HG02970 (cell line): ENCODE data around the gene ZNF784.
A peak's percentile ranks its signal among the peaks of the same experiment; 100 is the strongest.

Experiments
- ATAC-seq: cut with Tn5 transposase; IDR thresholded peaks from one replicate; pipeline ENCODE4 v1.9.1; 2021; ENCODE audit warnings: mild to moderate bottlenecking, moderate library complexity, moderate number of reproducible peaks; ENCODE audit not compliant: unreplicated experiment, low FRiP score

ZNF784 gene

GRCh38 chr19:55624109-55625003 lies at the start of gene ZNF784:
Gene ZNF784, minus strand, starts transcription at chr19:55624566. Its CDS starts 5 bp downstream, at chr19:55624561.
- peak; percentile 59 for ATAC-seq

DNA sequence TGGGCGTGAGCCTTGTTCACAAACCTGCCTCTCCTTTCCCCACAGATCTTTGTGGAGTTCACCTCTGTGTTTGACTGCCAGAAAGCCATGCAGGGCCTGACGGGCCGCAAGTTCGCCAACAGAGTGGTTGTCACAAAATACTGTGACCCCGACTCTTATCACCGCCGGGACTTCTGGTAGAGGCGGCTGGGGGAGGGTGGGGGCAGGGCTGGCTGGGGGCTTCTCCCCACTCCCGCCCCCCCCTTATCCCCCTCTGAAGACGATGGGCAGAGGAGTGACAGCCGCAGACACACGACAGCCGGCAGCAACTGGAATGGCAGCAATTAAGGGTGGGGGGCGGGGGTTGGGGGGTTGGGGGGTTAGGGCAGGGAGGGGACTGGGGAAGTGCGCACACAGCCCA lies 49.5 kb upstream of the ZNF784 start:
- no peak for ATAC-seq

GRCh38 chr19:55673465-55673864 lies 49.1 kb upstream of the ZNF784 start:
- no peak for ATAC-seq

DNA sequence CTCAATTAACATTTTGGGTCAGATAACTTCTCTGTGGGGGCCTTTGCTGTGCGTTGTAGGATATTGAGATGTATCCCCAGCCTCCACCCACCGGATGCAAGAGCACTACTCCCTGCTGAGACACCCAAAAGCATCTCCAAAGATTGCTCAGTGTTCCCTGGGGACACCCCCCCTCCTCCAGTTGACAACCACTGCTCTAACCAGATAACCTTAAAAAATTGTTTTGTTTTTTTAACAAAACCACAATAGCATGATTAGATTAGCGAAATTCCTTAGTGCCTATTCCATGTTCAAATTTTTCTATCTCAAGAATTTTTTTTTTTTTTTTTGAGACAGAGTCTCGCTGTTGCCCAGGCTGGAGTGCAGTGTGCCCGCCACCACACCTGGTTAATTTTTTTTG lies 48.1 kb upstream of the ZNF784 start:
- ATAC-seq: no peak

DNA sequence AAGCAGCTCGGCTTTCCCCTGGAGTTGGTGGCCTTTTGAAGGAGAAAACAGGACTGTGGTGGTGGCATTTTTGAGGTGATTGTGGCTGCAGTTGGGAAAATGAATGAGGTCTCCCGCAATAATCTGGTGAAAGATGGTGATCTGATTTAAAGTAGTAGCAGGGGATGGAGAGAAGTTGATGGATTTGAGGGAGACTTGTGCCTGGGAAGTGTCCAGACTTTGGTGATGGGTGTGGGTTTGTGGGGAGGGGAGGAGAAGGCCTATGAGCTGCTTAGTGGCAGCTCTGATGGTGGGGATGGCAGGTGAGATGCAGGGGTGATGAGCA lies 46.6 kb upstream of the ZNF784 start:
- ATAC-seq: no peak

- no peak for ATAC-seq
Observed at GRCh38 chr19:55670280-55671053, 46.1 kb upstream of the ZNF784 start.

- no peak for ATAC-seq
Observed at GRCh38 chr19:55669418-55670279, 45.3 kb upstream of the ZNF784 start.

GRCh38 chr19:55668603-55669348 lies 44.4 kb upstream of the ZNF784 start:
- no peak for ATAC-seq

GRCh38 chr19:55667958-55668357 lies 43.6 kb upstream of the ZNF784 start:
- no peak for ATAC-seq

GRCh38 chr19:55667511-55667910 lies 43.1 kb upstream of the ZNF784 start:
- no peak for ATAC-seq

DNA sequence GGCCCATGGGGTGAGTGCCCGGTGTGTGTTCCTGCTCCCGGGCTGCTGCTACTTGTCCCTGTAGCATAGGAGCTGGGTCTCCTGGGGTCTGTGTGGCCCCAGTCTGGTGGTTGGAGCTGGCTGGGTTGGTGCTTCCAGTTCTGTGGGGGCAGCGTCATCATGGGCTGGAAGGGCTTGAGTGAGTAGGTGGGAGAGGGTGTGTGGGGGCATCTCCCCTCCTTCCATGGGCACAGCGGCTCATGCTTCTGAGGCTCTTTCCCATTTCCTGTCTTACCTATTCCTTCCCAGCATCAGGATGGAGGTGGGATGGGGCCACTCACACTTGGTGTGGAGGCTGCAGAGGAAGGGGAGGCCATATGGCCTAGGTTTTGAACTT lies 42.6 kb upstream of the ZNF784 start:
- ATAC-seq: no peak

GRCh38 chr19:55666343-55667005 lies 42.1 kb upstream of the ZNF784 start:
- ATAC-seq: no peak

- no peak for ATAC-seq
Observed at GRCh38 chr19:55663846-55664536, 39.6 kb upstream of the ZNF784 start.

DNA sequence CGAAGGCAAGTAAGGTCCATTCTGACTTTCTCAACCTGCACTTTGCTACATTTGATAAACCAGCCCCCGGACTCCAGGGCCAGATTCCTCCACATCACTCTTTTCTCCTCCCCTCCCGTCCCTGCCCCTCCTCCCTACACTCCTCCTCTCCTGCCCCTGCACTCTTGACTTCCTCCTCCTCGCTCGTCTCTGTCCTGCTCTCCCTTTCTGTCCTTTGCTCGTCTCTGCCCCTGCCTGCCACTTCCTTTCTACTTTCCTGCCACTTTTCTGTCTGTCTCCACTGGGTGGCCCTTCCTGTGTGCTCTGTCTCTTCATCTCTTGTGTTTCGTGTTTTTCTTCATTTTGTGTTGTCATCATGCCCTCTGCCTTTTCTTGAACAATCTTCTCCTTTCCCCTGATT lies 37.5 kb upstream of the ZNF784 start:
- ATAC-seq: no peak

- ATAC-seq: no peak
Observed at GRCh38 chr19:55660991-55661390, 36.6 kb upstream of the ZNF784 start.

- ATAC-seq: no peak
Observed at GRCh38 chr19:55660404-55660803, 36.0 kb upstream of the ZNF784 start.

DNA sequence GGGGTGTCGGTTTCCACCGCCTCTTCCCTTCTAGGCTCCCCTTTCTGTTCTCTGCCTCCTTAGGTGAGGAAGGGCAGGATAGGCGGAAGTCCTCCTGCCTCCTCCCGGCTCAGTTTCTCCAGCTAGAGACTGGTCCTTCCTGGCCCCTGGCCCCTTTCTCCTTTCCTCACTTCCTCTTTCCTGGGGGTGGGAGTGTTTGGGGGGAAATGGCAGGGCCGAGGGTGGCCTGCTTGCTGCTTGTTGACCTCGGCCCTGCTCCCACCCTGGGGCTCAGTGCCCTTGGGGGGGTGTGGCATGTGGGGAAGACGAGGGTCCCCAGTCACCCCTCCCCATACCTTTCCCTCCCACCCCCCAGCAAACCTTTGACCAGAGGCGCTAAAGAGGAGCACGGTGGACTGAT lies 35.5 kb upstream of the ZNF784 start:
- ATAC-seq: no peak

DNA sequence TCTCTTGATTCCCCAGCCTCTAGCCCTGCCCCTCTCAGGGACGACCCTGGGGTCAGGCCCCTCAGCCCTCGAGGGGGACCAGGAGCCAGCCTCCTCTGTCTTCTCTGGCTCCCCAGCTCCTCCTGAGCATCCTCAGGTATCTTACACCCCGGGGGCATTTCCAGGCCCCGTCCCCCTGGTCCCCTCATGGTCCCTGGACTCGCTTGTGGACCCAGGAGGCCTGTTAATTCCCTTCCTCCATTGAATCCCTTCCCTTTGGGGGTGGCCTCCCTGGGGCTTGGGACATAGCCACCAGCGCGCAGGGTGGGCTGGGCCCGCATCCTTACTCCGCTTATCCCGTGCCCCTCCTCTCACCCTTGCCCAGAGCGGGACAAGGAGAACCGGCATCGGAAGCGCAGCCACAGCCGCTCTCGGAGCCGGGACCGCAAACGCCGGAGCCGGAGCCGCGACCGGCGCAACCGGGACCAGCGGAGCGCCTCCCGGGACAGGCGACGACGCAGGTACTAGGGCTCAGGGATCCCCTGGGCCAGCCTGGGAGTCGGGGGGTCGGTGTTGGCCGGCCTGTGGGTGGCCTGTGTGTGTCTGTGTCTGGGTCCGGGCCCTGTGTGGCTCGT lies 34.6 kb upstream of the ZNF784 start:
- no peak for ATAC-seq
